NOMO-1 (cell line): ENCODE results near the gene ZNF593OS.

Experiments used
- DNase-seq, 2 experiments: peaks; one replicate each; lab custom pipeline; 2025; ENCODE audit not compliant: unreplicated experiment in 2 of 2; lab: John Stamatoyannopoulos, UW

ZNF593OS gene

GRCh38 chr1:26171084-26172072 is at the start of gene ZNF593OS:
ZNF593OS (minus strand) TSS chr1:26171832; CDS start chr1:26171661, 171 bp downstream.
- DNase-seq = no peak

DNA sequence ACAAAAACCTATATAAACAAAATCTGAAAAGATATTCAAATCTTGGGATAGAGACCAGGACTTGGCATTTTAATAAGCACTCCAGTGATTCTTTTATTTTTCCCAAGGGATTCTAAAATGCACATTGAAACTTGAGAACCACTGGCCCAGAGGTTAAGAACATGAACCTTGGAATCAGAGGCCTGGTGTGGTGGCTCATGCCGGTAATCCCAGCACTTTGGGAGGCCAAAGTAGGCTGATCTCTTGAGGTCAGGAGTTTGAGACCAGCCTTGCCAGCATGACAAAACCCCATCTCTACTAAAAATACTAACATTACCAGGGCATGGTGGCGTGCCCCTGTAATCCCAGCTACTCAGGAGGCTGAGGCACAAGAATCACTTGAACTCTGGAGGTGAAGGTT is 49.5 kb upstream of the ZNF593OS start:
- no peak for DNase-seq

GRCh38 chr1:26220199-26220912 is 48.7 kb upstream of the ZNF593OS start:
- DNase-seq = no peak

DNA sequence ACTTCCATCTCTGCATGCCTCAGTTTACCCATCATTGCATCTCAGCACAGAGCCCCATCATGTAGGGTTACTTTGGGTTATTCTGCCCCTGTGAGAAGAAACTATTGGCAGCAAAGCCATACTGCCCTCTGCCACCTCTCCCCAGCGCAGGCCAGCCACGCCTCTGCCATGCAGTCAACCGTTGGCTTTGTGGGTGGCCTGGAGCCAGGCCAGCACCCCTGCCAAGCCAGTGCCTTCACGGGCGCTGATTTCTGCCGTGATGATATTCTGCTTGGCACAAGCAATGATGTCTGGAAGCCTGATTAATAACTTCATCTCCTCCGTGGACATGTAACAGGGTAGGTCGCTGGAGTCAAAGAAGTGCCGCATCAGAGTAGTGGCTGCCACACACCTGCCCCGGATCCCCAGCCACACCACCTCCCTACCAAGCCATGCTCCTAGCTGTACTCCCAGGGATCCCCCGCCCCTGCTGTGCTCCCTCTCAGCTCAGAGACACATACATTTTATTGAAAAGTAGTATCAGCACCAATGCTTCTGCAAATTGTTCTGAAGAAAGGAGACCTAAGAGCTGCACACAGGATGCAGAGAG is 47.4 kb upstream of the ZNF593OS start:
- no peak for DNase-seq

DNA sequence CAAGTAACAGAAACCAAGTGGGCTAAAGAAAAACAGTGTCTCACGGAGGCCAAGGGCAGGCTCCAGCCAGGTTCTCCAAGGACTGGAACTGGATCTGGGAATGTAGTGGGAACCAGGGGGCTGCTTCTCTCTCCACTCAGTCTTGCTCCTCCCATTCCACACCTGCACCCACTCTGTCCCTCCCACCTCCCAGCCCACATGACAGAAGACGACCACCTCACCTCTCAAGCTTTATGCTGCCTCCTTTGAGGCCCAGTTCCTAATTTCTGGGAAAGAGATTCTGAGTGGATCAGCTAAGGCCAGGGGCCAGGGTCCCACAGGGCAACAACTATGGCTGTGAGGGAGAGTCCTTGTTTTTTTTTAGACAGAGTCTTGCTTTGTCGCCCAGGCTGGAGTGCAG is 43.6 kb upstream of the ZNF593OS start:
- DNase-seq = no peak

DNA sequence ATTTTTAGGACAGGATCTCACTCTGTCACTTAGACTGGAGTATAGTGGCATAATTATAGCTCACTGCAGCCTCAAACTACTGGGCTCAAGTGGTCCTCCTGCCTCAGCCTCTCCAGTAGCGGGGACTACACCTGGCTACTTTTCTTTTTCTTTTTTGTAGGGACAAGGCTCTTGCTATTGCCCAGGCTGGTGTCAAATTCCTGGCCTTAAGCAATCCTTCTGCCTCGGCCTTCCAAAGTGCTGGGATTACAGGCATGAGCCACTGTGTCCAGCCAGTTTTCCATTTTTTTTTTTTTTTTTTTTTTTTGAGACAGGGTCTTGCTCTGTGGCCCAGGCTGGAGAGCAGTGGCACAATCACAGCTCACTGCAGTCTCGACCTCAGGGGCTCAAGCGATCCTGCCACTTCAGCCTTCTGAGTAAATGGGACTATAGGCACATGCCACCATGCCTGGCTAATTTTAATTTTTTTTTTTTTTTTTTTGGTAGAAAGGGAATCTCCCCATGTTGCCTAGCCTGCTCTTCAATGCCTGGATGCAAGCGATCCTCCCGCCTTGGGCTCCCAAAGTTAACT is 41.8 kb upstream of the ZNF593OS start:
- DNase-seq = no peak

DNA sequence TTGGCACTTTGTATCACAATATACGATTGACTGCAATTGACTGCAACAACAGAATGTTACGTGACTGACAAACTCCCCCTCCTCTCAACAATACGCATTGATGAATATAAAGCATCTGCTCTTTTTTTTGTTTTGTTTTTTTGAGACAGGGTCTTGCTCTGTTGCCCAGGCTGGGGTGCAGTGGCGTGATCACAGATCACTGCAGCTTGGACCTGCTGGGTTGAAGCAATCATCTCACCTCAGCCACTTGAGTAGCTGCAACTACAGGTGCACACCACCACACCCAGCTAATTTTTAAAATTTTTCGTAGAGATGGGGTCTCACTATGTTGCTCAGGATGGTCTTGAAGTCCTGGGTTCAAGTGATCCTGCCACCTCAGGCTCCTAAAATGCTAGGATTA is 41.1 kb upstream of the ZNF593OS start:
- DNase-seq = no peak

GRCh38 chr1:26210147-26210870 is 38.7 kb upstream of the ZNF593OS start:
- no peak for DNase-seq

DNA sequence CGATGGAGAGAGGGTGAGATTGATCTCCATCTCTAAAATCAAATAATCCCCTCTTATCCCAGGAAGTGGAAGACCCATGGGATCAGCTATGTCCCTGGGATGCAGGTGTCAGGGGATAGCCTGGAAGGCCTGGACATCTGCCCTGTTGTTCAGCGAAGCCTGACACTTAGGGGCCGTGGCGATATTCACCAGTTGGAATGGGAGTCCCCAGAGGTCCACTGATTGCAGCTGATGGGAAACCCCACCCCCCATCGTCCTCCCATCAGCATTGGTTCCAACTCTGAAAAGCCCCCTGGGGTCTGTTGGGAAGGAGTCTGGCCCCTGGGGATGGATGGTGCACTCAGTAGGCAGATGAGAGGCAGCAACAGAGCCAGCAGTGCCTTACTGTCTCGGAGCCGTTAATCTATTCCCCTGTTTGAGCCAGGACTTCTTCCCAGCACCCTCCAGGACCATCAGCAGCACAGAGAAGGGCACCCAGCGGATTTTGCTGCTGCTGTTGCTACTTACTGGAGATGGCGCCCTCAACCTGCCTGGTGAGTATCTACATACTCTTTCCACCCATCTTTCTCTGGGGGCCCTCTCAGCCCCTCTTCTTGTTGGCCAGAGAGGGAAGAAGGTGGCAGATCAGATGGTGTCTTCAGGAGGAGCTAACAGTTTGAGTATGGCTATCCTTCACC is 32.1 kb upstream of the ZNF593OS start:
- DNase-seq = no peak

DNA sequence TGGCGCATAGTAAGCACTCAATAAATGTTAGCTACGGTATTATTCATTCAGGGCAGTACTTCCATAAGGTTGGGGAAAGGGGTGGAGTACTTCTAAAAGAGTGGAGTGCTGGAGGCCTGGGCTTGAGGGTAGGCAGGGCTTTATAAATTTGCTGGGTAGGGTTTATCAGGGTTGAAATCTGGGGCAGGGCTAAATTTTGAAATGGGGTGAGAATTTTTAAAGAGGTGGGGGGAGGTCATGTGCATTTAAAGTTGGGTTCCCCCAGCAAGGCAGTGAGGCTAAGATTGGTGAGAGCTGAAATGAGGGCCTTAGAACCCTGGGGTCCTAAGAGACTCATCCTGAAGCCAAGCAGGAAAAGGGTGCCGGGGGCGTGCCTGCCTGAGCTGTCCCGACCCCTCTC is 28.8 kb upstream of the ZNF593OS start:
- DNase-seq = no peak

GRCh38 chr1:26197813-26198212 is 26.2 kb upstream of the ZNF593OS start:
- no peak for DNase-seq

- DNase-seq = no peak
Measured at GRCh38 chr1:26197301-26197700, 25.7 kb upstream of the ZNF593OS start.

GRCh38 chr1:26195805-26196204 is 24.2 kb upstream of the ZNF593OS start:
- DNase-seq = no peak

DNA sequence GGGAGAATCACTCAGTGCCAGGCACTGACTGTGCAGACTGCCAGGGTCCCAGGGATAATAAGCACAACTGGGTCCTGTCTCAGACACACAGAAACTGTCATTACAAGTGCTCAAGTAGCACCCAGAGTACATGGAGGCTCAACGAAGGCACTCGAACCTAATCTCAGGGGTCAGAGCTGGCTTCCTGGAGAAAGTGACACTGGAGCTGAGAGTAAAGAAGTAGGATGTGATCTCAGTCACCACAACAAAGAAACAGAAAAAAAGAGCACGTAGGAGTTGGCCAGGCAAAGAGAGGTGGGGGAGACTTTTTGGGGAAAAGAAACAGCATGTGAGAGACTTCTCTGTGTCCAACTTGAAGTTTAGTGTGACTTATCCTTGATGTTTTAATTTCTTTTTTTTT is 20.1 kb upstream of the ZNF593OS start:
- no peak for DNase-seq

GRCh38 chr1:26190373-26190987 is 18.8 kb upstream of the ZNF593OS start, which contains the start of gene CATSPER4:
CATSPER4 (plus strand) TSS chr1:26190602; CDS start chr1:26190628, 26 bp downstream.
- DNase-seq = peak in 1 of 2 experiments; percentile 9

DNA sequence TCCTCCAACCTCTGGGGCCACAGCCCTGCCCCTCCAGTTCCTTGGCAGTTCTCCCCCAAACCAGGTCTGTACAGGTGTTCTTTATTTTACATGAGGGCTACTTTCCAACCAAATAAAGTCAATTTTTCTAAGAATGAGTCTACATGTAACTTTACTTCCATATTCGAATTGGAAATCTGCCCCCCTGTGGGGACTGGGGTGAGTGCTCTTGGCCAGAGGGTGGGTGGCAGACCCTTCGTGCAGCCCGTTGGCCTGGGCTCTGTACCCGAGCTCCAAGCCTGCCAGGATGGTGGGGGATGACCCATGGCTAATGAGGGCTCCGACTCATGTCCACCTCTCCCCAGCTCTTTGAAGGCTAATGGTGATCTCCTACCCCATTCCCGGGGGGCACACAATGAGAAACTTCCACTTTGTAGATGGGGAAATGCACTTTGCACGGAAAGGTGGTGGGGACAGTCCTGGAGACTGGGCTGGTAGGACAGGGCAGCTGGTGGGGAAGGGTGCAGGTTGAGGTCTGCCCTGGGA is 18.2 kb upstream of the ZNF593OS start:
- no peak for DNase-seq

DNA sequence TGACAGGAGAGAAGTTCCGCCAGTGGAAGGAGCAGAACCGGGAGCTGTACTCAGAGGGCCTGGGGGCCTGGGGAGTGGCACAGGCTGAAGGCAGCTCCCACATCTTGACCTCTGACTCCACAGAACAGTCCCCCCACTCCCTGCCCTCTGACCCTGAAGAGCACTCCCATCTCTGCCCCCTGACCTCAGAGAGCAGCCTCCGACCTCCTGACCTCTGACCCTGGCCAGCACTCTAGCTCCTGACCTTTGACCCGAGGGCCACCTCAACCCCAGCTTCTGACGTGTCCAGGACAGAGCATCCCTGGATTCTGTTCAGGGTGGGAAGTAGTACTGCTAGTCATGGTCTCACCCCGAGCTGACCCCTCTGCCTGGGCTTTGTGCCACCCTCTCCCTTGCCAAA is 17.7 kb upstream of the ZNF593OS start:
- DNase-seq = no peak

DNA sequence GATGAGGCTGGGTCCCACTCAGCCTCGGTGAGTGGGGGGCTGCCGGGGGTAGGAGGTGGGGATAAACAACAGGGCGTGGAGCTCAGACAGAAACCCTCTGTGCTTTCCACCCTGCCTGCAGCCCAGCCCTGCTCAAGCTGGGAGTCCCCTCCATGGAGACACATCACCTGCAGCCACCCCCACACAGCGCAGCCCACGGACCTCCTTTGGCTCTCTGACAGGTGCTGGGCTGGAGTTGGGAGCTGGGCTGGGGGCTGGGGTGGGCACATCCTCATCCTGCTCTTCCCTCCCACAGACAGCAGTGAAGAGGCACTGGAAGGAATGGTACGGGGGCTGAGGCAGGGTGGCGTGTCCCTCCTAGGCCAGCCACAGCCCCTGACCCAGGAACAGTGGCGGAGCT is 16.8 kb upstream of the ZNF593OS start:
- DNase-seq = no peak

DNA sequence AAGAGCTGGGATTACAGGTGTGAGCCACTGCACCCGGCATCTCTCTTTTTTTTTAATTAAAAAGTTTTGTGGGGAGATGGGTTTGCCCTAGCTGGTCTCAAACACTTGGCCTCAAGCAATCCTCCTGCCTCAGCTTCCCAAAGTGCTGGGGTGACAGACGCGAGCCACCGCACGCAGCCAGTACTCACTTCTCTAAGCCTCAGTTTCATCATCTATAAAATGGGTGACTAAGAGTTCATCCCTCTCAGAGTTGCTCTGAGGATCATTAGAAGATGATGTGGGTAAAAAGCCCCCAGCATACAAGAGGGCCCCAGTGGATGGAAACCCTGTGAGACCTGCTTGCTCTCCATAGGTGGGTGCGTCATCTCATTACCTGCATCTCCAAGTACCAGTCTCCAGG is 16.2 kb upstream of the ZNF593OS start:
- no peak for DNase-seq
